HCT116 (cell line): ENCODE measurements around the gene ABCA1. TPM values are rescaled to one million over a fixed set of nuclear protein-coding genes. Genes with fewer than 3 reads are reported as not detected.

Source experiments
- ATAC-seq: fragments of 200-7000 bp; cut with Tn5 transposase; 2 replicates; pipeline ENCODE4 v1.9.1; 2020; ENCODE audit warnings: mild to moderate bottlenecking, moderate library complexity
- BruUV-seq: library from RNA; stranded (reverse); fragments of 400-500 nt; replicated peaks from 2 replicates; lab custom pipeline; 2021; lab: Mats Ljungman, UMichigan
- CTCF ChIA-PET: fragments of 300-600 bp; sonication (Branson Sonifier 250); formaldehyde crosslinking; loops from one replicate; lab custom pipeline; 2021; ENCODE audit warnings: antibody characterized with exemption; lab: Charles Lee
- POLR2A ChIA-PET: fragments of 300-600, 350-600 bp; sonication (Branson Sonifier 250); formaldehyde crosslinking; loops from one replicate; lab custom pipeline; 2021; ENCODE audit warnings: antibody characterized with exemption; lab: Charles Lee
- RAD21 ChIA-PET, 2 experiments: fragments of 300-600 bp; sonication (Branson Sonifier 250); formaldehyde crosslinking; loops; one replicate each; lab custom pipeline; 2023; ENCODE audit warnings: low total read pairs in 2 of 2; ENCODE audit not compliant: uncharacterized antibody in 2 of 2, unreplicated experiment in 2 of 2, low non-redundant PET in 1 of 2; lab: Charles Lee
- DNase-seq: peaks from one replicate; pipeline ENCODE4 v3.0.0-alpha.2; 2010; ENCODE audit warnings: low read depth, low spot score
- H2AFZ ChIP-seq: fragments of 200-600 bp; shearing (Covaris generic), sonication (generic); 2 replicates; pipeline ENCODE4 v1.6.1; 2017; ENCODE audit warnings: low read depth, mixed run types, mixed read lengths, antibody characterized with exemption, low read length; ENCODE audit not compliant: poor library complexity, severe bottlenecking
- H3K27ac ChIP-seq: 2 replicates; pipeline ENCODE4 v1.5.1; 2012; ENCODE audit warnings: low read depth, low read length
- H3K27me3 ChIP-seq: fragments of 200-600 bp; sonication (generic); 2 replicates; pipeline ENCODE4 v1.6.1; 2016; ENCODE audit warnings: mixed run types, low read length, mixed read lengths; ENCODE audit not compliant: insufficient read depth
- H3K36me3 ChIP-seq, 2 experiments: fragments of 200-500 bp in 1 of 2; fragments of 200-600 bp in 1 of 2; sonication (Bioruptor generic) in 1 of 2; sonication (generic) in 1 of 2; 2 replicates each; pipeline versions ENCODE4 v1.5.1 to v1.6.1; 2014 to 2016; ENCODE audit warnings: low read length in 2 of 2, inconsistent platforms in 1 of 2, mixed read lengths in 1 of 2, mixed run types in 1 of 2; ENCODE audit not compliant: insufficient read depth in 2 of 2, control insufficient read depth in 1 of 2
- H3K4me1 ChIP-seq, 2 experiments: fragments of 200-600 bp in 1 of 2; sonication (generic) in 1 of 2; 2 replicates each; pipeline versions ENCODE4 v1.5.1 to v1.6.1; 2012 to 2017; ENCODE audit warnings: low read length in 2 of 2, inconsistent platforms in 1 of 2, mild to moderate bottlenecking in 1 of 2, mixed read lengths in 1 of 2, mixed run types in 1 of 2, moderate library complexity in 1 of 2; ENCODE audit not compliant: insufficient read depth in 2 of 2, control insufficient read depth in 1 of 2
- H3K4me2 ChIP-seq: fragments of 200-600 bp; sonication (generic); 2 replicates; pipeline ENCODE4 v1.6.1; 2017; ENCODE audit warnings: mixed run types, low read length, mixed read lengths
- H3K4me3 ChIP-seq, 2 experiments: fragments of 200-600 bp in 1 of 2; sonication (generic) in 1 of 2; replicated peaks in 1 of 2; 2 replicates each; pipeline ENCODE4 v1.5.1; 2011 to 2016; ENCODE audit warnings: low read length in 2 of 2, control low read depth in 1 of 2, low read depth in 1 of 2, mild to moderate bottlenecking in 1 of 2, mixed read lengths in 1 of 2, mixed run types in 1 of 2
- H3K79me2 ChIP-seq: fragments of 200-600 bp; sonication (generic); 2 replicates; pipeline ENCODE4 v1.6.1; 2017; ENCODE audit warnings: mild to moderate bottlenecking, mixed run types, low read length, moderate library complexity, mixed read lengths; ENCODE audit not compliant: insufficient read depth
- H3K9ac ChIP-seq: fragments of 200-600 bp; sonication (generic); 2 replicates; pipeline ENCODE4 v1.6.1; 2016; ENCODE audit warnings: low read length, mixed read lengths
- H3K9me2 ChIP-seq: fragments of 200-600 bp; sonication (generic), shearing (Covaris generic); 2 replicates; pipeline ENCODE4 v1.6.1; 2017; ENCODE audit warnings: mixed run types, mild to moderate bottlenecking, moderate library complexity; ENCODE audit not compliant: insufficient read depth
- H3K9me3 ChIP-seq, 2 experiments: fragments of 200-500 bp in 1 of 2; fragments of 200-600 bp in 1 of 2; sonication (Bioruptor generic) in 1 of 2; sonication (generic) in 1 of 2; 2 replicates each; pipeline ENCODE4 v1.6.1; 2014 to 2017; ENCODE audit warnings: low read length in 2 of 2, mixed read lengths in 2 of 2, inconsistent platforms in 1 of 2, low read depth in 1 of 2, mild to moderate bottlenecking in 1 of 2, mixed run types in 1 of 2, moderate library complexity in 1 of 2; ENCODE audit not compliant: control insufficient read depth in 1 of 2, insufficient read depth in 1 of 2
- H4K20me1 ChIP-seq: fragments of 200-600 bp; sonication (generic), shearing (Covaris generic); 2 replicates; pipeline ENCODE4 v1.6.1; 2017; ENCODE audit warnings: mixed run types, mild to moderate bottlenecking, moderate library complexity; ENCODE audit not compliant: insufficient read depth
- ATF3 ChIP-seq: IDR thresholded peaks from 2 replicates; pipeline ENCODE4 v1.6.1; 2012
- CEBPB ChIP-seq: IDR thresholded peaks from 2 replicates; pipeline ENCODE4 v1.6.1; 2012; ENCODE audit warnings: low read depth
- EGR1 ChIP-seq: IDR thresholded peaks from 2 replicates; pipeline ENCODE4 v1.6.1; 2012; ENCODE audit warnings: low read depth
- JUND ChIP-seq: IDR thresholded peaks from 2 replicates; pipeline ENCODE4 v1.6.1; 2012
- MAX ChIP-seq: IDR thresholded peaks from 2 replicates; pipeline ENCODE4 v1.6.1; 2012
- POLR2AphosphoS5 ChIP-seq: IDR thresholded peaks from 2 replicates; pipeline ENCODE4 v1.6.1; 2011; ENCODE audit warnings: mild to moderate bottlenecking, low read depth, low read length, moderate library complexity
- SRF ChIP-seq: IDR thresholded peaks from 2 replicates; pipeline ENCODE4 v1.6.1; 2012; ENCODE audit warnings: low read depth
- intact Hi-C: fragments of 100-400 bp; cut with micrococcal nuclease; formaldehyde crosslinking; loops from 2 replicates; pipeline ENCODE4 v1.10.0; 2022
- total RNA-seq: library from RNA; stranded (reverse); gene quantifications from one replicate; pipeline ENCODE4 v1.2.1, GENCODE V29; 2021; ENCODE audit not compliant: unreplicated experiment

Gene ABCA1
- total RNA-seq, 1 experiment from 2014 or later, result 0.89 TPM

GRCh38 chr9:104838958-104839357 lies 89.0 kb downstream of the ABCA1 start:
- H3K4me3 ChIP-seq, result no peak overlapping the region
- no peak overlapping the region for H3K9ac ChIP-seq
- no peaks in the 10 kb centered on the region for H3K9me2 ChIP-seq
- no peaks in the 10 kb centered on the region for H3K36me3 ChIP-seq
- no peaks in the 10 kb centered on the region for H4K20me1 ChIP-seq
- H3K27ac ChIP-seq, result no peak overlapping the region
- no peaks in the 10 kb centered on the region for H3K4me1 ChIP-seq
- ATAC-seq, result no peak
- POLR2A ChIA-PET, result no interaction called here
- H2AFZ ChIP-seq, result no peak overlapping the region
- intact Hi-C loops, result no loop called here
- H3K79me2 ChIP-seq, result no peaks in the 10 kb centered on the region
- no TSS peak for BruUV-seq
- no peaks in the 10 kb centered on the region for H3K9me3 ChIP-seq
- TF ChIP-seq EGR1 (no peak), JUND (no peak), ATF3 (no peak), POLR2AphosphoS5 (no peak)
- H3K4me2 ChIP-seq, result no peak overlapping the region
- no peak for DNase-seq
- peaks cover 16% of the 10 kb centered on the region; the same call in 1 of the 2 replicates for H3K27me3 ChIP-seq
- RAD21 ChIA-PET, result no interaction called here
- CTCF ChIA-PET, result no interaction called here

- intact Hi-C loops, result no loop called here
- Histone ChIP-seq H3K4me2 (no peak overlapping the region), H3K79me2 (no peaks in the 10 kb centered on the region), H3K4me1 (no peaks in the 10 kb centered on the region), H3K27ac (no peak overlapping the region), H3K4me3 (no peak overlapping the region), H3K36me3 (no peaks in the 10 kb centered on the region), H3K9ac (no peak overlapping the region), H4K20me1 (no peaks in the 10 kb centered on the region), H2AFZ (no peak overlapping the region), H3K9me3 (no peaks in the 10 kb centered on the region), H3K9me2 (no peaks in the 10 kb centered on the region), H3K27me3 (peaks cover 6% of the 10 kb centered on the region; the same call in 1 of the 2 replicates)
- ChIA-PET RAD21 (no interaction called here), CTCF (no interaction called here), POLR2A (no interaction called here)
- BruUV-seq, result no TSS peak
- DNase-seq (no peak), ATAC-seq (no peak)
- TF ChIP-seq MAX, result no peak
- TF ChIP-seq CEBPB, result no peak
- no peak for TF ChIP-seq SRF
These were observed 91.2 kb downstream of the ABCA1 start for GRCh38 chr9:104836767-104837166.
